Neutrophil (primary cell): ENCODE measurements around the gene CD1D.
A peak's percentile ranks its signal among the peaks of the same experiment; 100 is the strongest.

Source experiments
- H3K27ac ChIP-seq: fragments of 200-600 bp; sonication (generic); 2 replicates; pipeline ENCODE4 v1.5.1; 2016; ENCODE audit warnings: mild to moderate bottlenecking, moderate library complexity
- H3K27me3 ChIP-seq: fragments of 200-600 bp; sonication (generic); 2 replicates; pipeline ENCODE4 v1.6.0; 2016; ENCODE audit warnings: mild to moderate bottlenecking
- H3K36me3 ChIP-seq: fragments of 200-600 bp; sonication (generic); 2 replicates; pipeline ENCODE4 v1.5.1; 2017
- H3K4me1 ChIP-seq, 2 experiments: fragments of 200-600 bp in 1 of 2; sonication (generic) in 1 of 2; 1 replicate in 1 of 2; 2 replicates in 1 of 2; pipeline versions ENCODE4 v1.5.1 to v1.6.1; 2013 to 2016; ENCODE audit warnings: low read depth in 1 of 2, low read length in 1 of 2, mild to moderate bottlenecking in 1 of 2, moderate library complexity in 1 of 2; ENCODE audit not compliant: control insufficient read depth in 1 of 2, insufficient read depth in 1 of 2
- H3K4me3 ChIP-seq, 2 experiments: fragments of 200-600 bp in 1 of 2; sonication (generic) in 1 of 2; 1 replicate in 1 of 2; 2 replicates in 1 of 2; pipeline ENCODE4 v1.5.1; 2013 to 2016; ENCODE audit warnings: low read depth in 1 of 2, low read length in 1 of 2, mild to moderate bottlenecking in 1 of 2, moderate library complexity in 1 of 2
- H3K9me3 ChIP-seq: fragments of 200-600 bp; sonication (generic); 2 replicates; pipeline ENCODE4 v1.5.1; 2016
- CTCF ChIP-seq: fragments of 200-600 bp; sonication (generic); IDR thresholded peaks from 2 replicates; pipeline ENCODE4 v1.5.1; 2016; ENCODE audit warnings: antibody characterized with exemption

CD1D gene

GRCh38 chr1:158199849-158200248, 19.2 kb downstream of the CD1D start:
- Histone ChIP-seq H3K27ac (no peak overlapping the region), H3K27me3 (peaks cover 33% of the 10 kb centered on the region), H3K4me3 (no peak overlapping the region), H3K9me3 (no peaks in the 10 kb centered on the region), H3K36me3 (no peaks in the 10 kb centered on the region), H3K4me1 (no peaks in the 10 kb centered on the region)
- no peak for TF ChIP-seq CTCF

- no peak for TF ChIP-seq CTCF
- no peaks in the 10 kb centered on the region for H3K36me3 ChIP-seq
- H3K4me3 ChIP-seq = no peak overlapping the region
- peaks cover 38% of the 10 kb centered on the region for H3K27me3 ChIP-seq
- H3K9me3 ChIP-seq = no peaks in the 10 kb centered on the region
- H3K27ac ChIP-seq = no peak overlapping the region
- H3K4me1 ChIP-seq = no peaks in the 10 kb centered on the region
Measured at GRCh38 chr1:158200527-158200926, 19.8 kb downstream of the CD1D start.

- peak; percentile 70 for TF ChIP-seq CTCF
- no peak overlapping the region for H3K4me3 ChIP-seq
- peaks cover 44% of the 10 kb centered on the region for H3K27me3 ChIP-seq
- H3K4me1 ChIP-seq = no peaks in the 10 kb centered on the region
- no peaks in the 10 kb centered on the region for H3K36me3 ChIP-seq
- H3K9me3 ChIP-seq = no peaks in the 10 kb centered on the region
- H3K27ac ChIP-seq = no peak overlapping the region
Measured at GRCh38 chr1:158203693-158204457, 23.2 kb downstream of the CD1D start.

- peaks cover 50% of the 10 kb centered on the region for H3K27me3 ChIP-seq
- no peak overlapping the region for H3K4me3 ChIP-seq
- no peaks in the 10 kb centered on the region for H3K9me3 ChIP-seq
- H3K36me3 ChIP-seq = no peaks in the 10 kb centered on the region
- no peak for TF ChIP-seq CTCF
- no peak overlapping the region for H3K27ac ChIP-seq
- no peaks in the 10 kb centered on the region for H3K4me1 ChIP-seq
Measured at GRCh38 chr1:158204458-158204827, 23.7 kb downstream of the CD1D start.

GRCh38 chr1:158208586-158209116, 28.0 kb downstream of the CD1D start:
- Histone ChIP-seq H3K9me3 (no peaks in the 10 kb centered on the region), H3K27me3 (peaks cover 61% of the 10 kb centered on the region), H3K4me1 (no peaks in the 10 kb centered on the region), H3K4me3 (no peak overlapping the region), H3K36me3 (no peaks in the 10 kb centered on the region), H3K27ac (no peak overlapping the region)
- no peak for TF ChIP-seq CTCF
